Left lung (tissue), 10 donors: ENCODE results near the gene DHCR7. TPM values are rescaled to one million over a fixed set of nuclear protein-coding genes. Genes with fewer than 3 reads are reported as not detected.

Source experiments
- ATAC-seq: fragments of 200-7000 bp; cut with Tn5 transposase; one replicate; pipeline ENCODE4 v1.9.1; 2020; ENCODE audit warnings: moderate library complexity
- DNase-seq, 4 donors: peaks; one replicate each; pipeline ENCODE4 v3.0.0-alpha.2; 2013 to 2020
- H3K27ac ChIP-seq, 2 donors: fragments of 200-600 bp; sonication (generic) in 1 of 2; one replicate each; pipeline versions ENCODE4 v1.5.0 to v1.8.0; 2020 to 2021
- H3K27me3 ChIP-seq, 2 donors: fragments of 200-600 bp; sonication (generic) in 1 of 2; one replicate each; pipeline versions ENCODE4 v1.5.0 to v1.8.0; 2020 to 2021
- H3K36me3 ChIP-seq, 2 donors: fragments of 200-600 bp; sonication (generic) in 1 of 2; one replicate each; pipeline versions ENCODE4 v1.5.0 to v1.8.0; 2020 to 2021
- H3K4me1 ChIP-seq, 2 donors: fragments of 200-600 bp; one replicate each; pipeline ENCODE4 v1.8.0; 2021
- H3K4me3 ChIP-seq, 2 donors: fragments of 200-600 bp; sonication (generic) in 1 of 2; one replicate each; pipeline versions ENCODE4 v1.5.0 to v1.8.0; 2020 to 2021; ENCODE audit warnings: mild to moderate bottlenecking in 1 of 2
- H3K9me3 ChIP-seq, 2 donors: fragments of 200-600 bp; sonication (generic) in 1 of 2; one replicate each; pipeline versions ENCODE4 v1.5.0 to v1.8.0; 2020 to 2021
- intact Hi-C, 2 donors: fragments of 100-400 bp; cut with DNase I; formaldehyde crosslinking; loops; one replicate each; pipeline versions ENCODE4 v1.11.2 to v1.14.2; 2022
- polyA plus RNA-seq, 6 donors: library from polyadenylated mRNA; unstranded; fragments of 120-200 nt; gene quantifications; one replicate each; pipeline ENCODE4 v1.2.1, GENCODE V29; 2013; ENCODE audit not compliant: insufficient read length in 6 of 6
- total RNA-seq, 2 donors: library from RNA; stranded (reverse); fragmentation: NEBNext Ultra II Directional; extraction: Animal tissue kit (Norgen Biotek cat#: 25700); gene quantifications; one replicate each; pipeline ENCODE4 v1.2.1, GENCODE V29; 2021
- TF ChIP-seq, protein P1 (sequence below), 2 donors: fragments of 200-600 bp; sonication (generic) in 1 of 2; IDR thresholded peaks; one replicate each; pipeline versions ENCODE4 v1.5.0 to v1.8.0; 2021; ENCODE audit warnings: antibody characterized with exemption in 2 of 2
- donor health status: DM: no; HTN: yes; CAD: no.
- donor health status: DM: no; HTN: no; CAD: no.

DHCR7 gene
- total and polyA plus RNA-seq, 8 donors = 14.6 to 200 (median 32.6) TPM

DNA sequence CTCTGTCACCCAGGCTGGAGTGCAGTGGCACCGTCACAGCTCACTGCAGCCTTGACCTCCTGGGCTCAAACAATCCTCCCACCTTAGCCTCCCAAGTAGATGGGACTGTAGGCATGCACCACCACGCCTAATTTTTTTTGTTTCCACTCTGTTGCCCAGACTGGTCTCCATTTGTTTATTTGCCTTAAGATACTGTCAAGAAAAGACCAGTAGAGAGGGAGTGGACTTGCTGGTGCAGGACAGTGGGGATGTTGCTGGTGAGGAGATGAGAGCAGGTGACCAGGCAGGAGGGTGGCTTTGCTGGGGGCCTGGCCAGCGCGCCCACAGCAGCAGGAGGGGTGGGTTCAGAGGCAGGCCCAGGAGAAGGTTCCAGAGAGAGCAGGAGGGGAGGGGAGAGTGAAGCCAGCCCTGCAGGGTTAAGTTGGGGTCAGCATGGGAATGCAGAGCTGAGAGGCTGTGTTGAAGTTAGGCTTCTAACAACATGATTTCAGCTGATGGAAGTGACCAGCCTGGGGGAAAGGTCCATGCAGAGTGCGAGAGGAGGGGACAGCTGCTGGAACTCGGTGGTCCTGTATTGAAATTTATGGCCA, 40.6 kb upstream of the DHCR7 start:
- Histone ChIP-seq H3K9me3 (no peaks in the 10 kb centered on the region), H3K27ac (no peak overlapping the region), H3K27me3 (no peaks in the 10 kb centered on the region), H3K4me3 (no peak overlapping the region), H3K36me3 (peaks cover 0 to 97% of the 10 kb centered on the region in 2 donors), H3K4me1 (peaks cover 3 to 7% of the 10 kb centered on the region in 2 donors)
- ATAC-seq (no peak), DNase-seq (peak in 1 of 4 donors; percentile 14)
- intact Hi-C loops = no loop called here
- TF ChIP-seq, protein P1, sequence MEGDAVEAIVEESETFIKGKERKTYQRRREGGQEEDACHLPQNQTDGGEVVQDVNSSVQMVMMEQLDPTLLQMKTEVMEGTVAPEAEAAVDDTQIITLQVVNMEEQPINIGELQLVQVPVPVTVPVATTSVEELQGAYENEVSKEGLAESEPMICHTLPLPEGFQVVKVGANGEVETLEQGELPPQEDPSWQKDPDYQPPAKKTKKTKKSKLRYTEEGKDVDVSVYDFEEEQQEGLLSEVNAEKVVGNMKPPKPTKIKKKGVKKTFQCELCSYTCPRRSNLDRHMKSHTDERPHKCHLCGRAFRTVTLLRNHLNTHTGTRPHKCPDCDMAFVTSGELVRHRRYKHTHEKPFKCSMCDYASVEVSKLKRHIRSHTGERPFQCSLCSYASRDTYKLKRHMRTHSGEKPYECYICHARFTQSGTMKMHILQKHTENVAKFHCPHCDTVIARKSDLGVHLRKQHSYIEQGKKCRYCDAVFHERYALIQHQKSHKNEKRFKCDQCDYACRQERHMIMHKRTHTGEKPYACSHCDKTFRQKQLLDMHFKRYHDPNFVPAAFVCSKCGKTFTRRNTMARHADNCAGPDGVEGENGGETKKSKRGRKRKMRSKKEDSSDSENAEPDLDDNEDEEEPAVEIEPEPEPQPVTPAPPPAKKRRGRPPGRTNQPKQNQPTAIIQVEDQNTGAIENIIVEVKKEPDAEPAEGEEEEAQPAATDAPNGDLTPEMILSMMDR (IDR thresholded peaks at IDR 0.05) = no peak

DNA sequence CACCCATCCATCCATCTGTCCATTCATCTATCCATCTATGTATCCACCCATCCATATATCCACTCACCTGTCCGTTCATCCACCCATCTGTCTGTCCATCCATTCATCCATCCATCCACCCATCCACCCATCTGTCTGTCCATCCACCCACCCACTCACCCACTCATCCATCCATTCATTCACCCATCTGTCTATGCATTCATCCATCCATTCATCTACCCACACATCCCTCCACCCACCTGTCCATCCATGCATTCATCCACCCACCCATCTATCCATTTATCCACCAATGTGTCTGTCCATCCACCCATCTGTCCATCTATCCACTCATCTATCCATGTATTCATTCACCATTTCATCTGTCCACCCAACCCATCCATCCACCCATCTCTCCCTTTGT, 38.1 kb upstream of the DHCR7 start:
- DNase-seq (no peak), ATAC-seq (no peak)
- H3K4me1 ChIP-seq = peaks cover 3 to 7% of the 10 kb centered on the region in 2 donors
- no peak overlapping the region for H3K27ac ChIP-seq
- H3K27me3 ChIP-seq = no peaks in the 10 kb centered on the region
- TF ChIP-seq, protein P1 (IDR thresholded peaks at IDR 0.05) = no peak
- no peaks in the 10 kb centered on the region for H3K9me3 ChIP-seq
- no peak overlapping the region for H3K4me3 ChIP-seq
- intact Hi-C loops = no loop called here
- peaks cover 4 to 95% of the 10 kb centered on the region in 2 donors for H3K36me3 ChIP-seq

DNA sequence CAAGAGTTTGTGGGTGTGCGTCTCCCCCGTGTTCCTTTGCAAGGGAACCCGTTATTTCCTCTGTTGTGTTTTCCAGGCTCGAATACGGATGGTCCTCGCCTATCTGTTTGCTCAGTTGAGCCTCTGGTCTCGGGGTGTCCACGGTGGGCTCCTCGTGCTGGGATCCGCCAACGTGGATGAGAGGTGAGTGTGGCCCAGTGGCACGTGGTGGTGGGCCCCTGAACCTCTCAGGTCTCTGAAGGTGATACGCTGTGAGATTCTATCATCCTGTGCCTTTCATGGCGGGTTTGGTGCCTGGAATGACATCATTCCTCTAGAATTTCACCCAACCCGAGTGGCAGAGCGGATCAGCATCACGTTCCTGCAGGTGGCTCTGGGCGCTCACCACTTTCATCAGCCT, 37.3 kb upstream of the DHCR7 start:
- TF ChIP-seq, protein P1 (IDR thresholded peaks at IDR 0.05) = no peak
- Histone ChIP-seq H3K4me1 (peaks cover 3 to 7% of the 10 kb centered on the region in 2 donors), H3K27me3 (no peaks in the 10 kb centered on the region), H3K9me3 (no peaks in the 10 kb centered on the region), H3K36me3 (peaks cover 4 to 95% of the 10 kb centered on the region in 2 donors), H3K4me3 (no peak overlapping the region), H3K27ac (no peak overlapping the region)
- intact Hi-C loops = no loop called here
- ATAC-seq (no peak), DNase-seq (no peak)

DNA sequence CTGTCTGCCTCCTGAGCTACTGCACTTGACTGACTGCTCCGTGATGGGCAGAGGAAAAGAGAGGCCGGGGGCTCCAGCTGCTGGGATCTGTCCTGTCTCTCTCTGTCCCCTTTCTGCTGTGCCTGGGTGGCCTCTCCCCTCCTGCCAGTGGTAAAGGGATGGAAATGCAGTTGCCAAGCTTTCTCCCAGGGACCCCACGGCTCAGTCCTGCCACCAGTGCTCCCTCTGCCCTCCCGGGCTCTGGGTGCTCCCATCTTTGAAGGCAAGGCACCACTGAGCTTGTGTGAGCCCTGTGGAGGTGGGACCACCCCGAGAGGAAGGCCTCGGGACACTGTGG, 36.8 kb upstream of the DHCR7 start:
- Histone ChIP-seq H3K27ac (no peak overlapping the region), H3K4me1 (peaks cover 3 to 7% of the 10 kb centered on the region in 2 donors), H3K27me3 (no peaks in the 10 kb centered on the region), H3K9me3 (no peaks in the 10 kb centered on the region), H3K4me3 (no peak overlapping the region), H3K36me3 (peaks cover 4 to 95% of the 10 kb centered on the region in 2 donors)
- TF ChIP-seq, protein P1 (IDR thresholded peaks at IDR 0.05) = no peak
- DNase-seq = no peak
- intact Hi-C loops = no loop called here
- ATAC-seq = no peak

DNA sequence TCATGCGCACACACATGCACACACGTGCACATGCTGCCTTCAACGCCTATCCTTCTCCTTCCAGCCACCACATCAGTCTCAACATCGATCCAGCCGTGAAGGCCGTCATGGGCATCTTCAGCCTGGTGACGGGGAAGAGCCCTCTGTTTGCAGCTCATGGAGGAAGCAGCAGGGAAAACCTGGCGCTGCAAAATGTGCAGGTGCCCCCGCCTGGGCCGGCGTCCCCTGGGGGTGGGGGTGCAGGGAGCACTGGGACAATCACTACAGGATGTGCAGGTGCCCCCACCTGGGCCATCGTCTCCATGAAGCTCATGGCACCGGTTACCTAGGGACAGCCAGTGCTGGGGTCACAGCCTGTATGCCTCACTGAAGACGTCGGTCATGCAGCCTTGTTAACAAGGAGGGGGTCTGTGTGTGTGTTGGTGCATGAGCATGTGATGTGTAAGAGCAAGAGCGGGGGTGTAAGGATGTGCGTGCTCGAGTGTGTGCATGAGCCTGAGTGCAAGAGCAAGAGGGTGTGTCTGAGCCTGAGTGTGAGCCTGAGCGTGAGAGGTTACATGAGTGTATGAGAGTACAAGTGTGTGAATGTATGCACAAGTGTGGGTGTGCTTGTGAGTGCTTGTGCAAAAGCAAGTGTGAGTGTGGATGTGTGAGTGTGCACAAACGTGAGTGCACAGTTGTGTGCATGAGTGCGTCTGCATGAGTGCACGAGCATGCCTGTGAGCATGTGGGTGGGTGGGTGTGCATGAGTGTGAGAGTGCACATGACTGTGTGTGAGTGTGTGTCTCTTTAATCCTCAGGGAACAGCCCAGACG, 36.3 kb upstream of the DHCR7 start:
- intact Hi-C loops = no loop called here
- ATAC-seq (no peak), DNase-seq (peak in 1 of 4 donors; percentile 68)
- Histone ChIP-seq H3K4me3 (no peak overlapping the region), H3K27me3 (no peaks in the 10 kb centered on the region), H3K9me3 (no peaks in the 10 kb centered on the region), H3K4me1 (peaks cover 3 to 5% of the 10 kb centered on the region in 2 donors), H3K36me3 (peaks cover 4 to 95% of the 10 kb centered on the region in 2 donors), H3K27ac (no peak overlapping the region)
- TF ChIP-seq, protein P1 (IDR thresholded peaks at IDR 0.05) = no peak
